Right atrium auricular region (tissue), 2 donors: ENCODE measurements around the gene MRPS34. TPM values are rescaled to one million over a fixed set of nuclear protein-coding genes. Genes with fewer than 3 reads are reported as not detected.

Experiments
- DNase-seq: peaks from one replicate; pipeline ENCODE4 v3.0.0-alpha.2; 2019; ENCODE audit warnings: low spot score
- H3K27ac ChIP-seq, 2 donors: fragments of 200-600 bp; sonication (generic); 1 replicate in 1 of 2; 2 replicates in 1 of 2; pipeline ENCODE4 v1.5.1; 2016 to 2019
- H3K27me3 ChIP-seq, 2 donors: fragments of 200-600 bp; sonication (generic); one replicate each; pipeline versions ENCODE4 v1.5.1 to v1.6.0; 2017 to 2019
- H3K36me3 ChIP-seq: fragments of 200-600 bp; sonication (generic); one replicate; pipeline ENCODE4 v1.5.1; 2016
- H3K4me1 ChIP-seq, 2 donors: fragments of 200-600 bp; sonication (generic); one replicate each; pipeline versions ENCODE4 v1.5.1 to v1.6.0; 2017 to 2019
- H3K4me3 ChIP-seq, 2 donors: fragments of 200-600 bp; sonication (generic); 1 replicate in 1 of 2; 2 replicates in 1 of 2; pipeline ENCODE4 v1.5.1; 2017 to 2019; ENCODE audit warnings: mild to moderate bottlenecking in 1 of 2, moderate library complexity in 1 of 2
- H3K9me3 ChIP-seq, 2 donors: fragments of 200-600 bp; sonication (generic); one replicate each; pipeline ENCODE4 v1.5.1; 2019
- total RNA-seq, 2 donors: library from RNA; depleted of rRNA; stranded (reverse); fragments of >200 nt; gene quantifications; one replicate each; pipeline ENCODE4 v1.1.0, GENCODE V29; 2016
- TF ChIP-seq, protein P1 (sequence below), 2 donors: fragments of 200-600 bp; sonication (generic); IDR thresholded peaks; one replicate each; pipeline ENCODE4 v1.5.1; 2019; ENCODE audit warnings: antibody characterized with exemption in 2 of 2

Gene MRPS34
- total RNA-seq, 2 donors from 2014 or later: 58.8 to 77.9 TPM

GRCh38 chr16:1767116-1767994 lies 5.6 kb downstream of the MRPS34 start:
- DNase-seq: no peak
- H3K36me3 ChIP-seq: peaks cover 68% of the 10 kb centered on the region
- H3K27ac ChIP-seq: no peak overlapping the region
- TF ChIP-seq, protein P1, sequence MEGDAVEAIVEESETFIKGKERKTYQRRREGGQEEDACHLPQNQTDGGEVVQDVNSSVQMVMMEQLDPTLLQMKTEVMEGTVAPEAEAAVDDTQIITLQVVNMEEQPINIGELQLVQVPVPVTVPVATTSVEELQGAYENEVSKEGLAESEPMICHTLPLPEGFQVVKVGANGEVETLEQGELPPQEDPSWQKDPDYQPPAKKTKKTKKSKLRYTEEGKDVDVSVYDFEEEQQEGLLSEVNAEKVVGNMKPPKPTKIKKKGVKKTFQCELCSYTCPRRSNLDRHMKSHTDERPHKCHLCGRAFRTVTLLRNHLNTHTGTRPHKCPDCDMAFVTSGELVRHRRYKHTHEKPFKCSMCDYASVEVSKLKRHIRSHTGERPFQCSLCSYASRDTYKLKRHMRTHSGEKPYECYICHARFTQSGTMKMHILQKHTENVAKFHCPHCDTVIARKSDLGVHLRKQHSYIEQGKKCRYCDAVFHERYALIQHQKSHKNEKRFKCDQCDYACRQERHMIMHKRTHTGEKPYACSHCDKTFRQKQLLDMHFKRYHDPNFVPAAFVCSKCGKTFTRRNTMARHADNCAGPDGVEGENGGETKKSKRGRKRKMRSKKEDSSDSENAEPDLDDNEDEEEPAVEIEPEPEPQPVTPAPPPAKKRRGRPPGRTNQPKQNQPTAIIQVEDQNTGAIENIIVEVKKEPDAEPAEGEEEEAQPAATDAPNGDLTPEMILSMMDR (IDR thresholded peaks at IDR 0.05): no peak
- H3K4me3 ChIP-seq: no peak overlapping the region
- H3K4me1 ChIP-seq: peaks cover 0 to 23% of the 10 kb centered on the region in 2 donors
- H3K9me3 ChIP-seq: no peaks in the 10 kb centered on the region
- no peaks in the 10 kb centered on the region for H3K27me3 ChIP-seq

- H3K27me3 ChIP-seq: no peaks in the 10 kb centered on the region
- H3K27ac ChIP-seq: no peak overlapping the region
- no peaks in the 10 kb centered on the region for H3K9me3 ChIP-seq
- DNase-seq: no peak
- H3K4me3 ChIP-seq: no peak overlapping the region
- peaks cover 0 to 16% of the 10 kb centered on the region in 2 donors for H3K4me1 ChIP-seq
- H3K36me3 ChIP-seq: peaks cover 75% of the 10 kb centered on the region
- TF ChIP-seq, protein P1 (IDR thresholded peaks at IDR 0.05): no peak
These were observed 6.2 kb downstream of the MRPS34 start for GRCh38 chr16:1766701-1767100.

DNA sequence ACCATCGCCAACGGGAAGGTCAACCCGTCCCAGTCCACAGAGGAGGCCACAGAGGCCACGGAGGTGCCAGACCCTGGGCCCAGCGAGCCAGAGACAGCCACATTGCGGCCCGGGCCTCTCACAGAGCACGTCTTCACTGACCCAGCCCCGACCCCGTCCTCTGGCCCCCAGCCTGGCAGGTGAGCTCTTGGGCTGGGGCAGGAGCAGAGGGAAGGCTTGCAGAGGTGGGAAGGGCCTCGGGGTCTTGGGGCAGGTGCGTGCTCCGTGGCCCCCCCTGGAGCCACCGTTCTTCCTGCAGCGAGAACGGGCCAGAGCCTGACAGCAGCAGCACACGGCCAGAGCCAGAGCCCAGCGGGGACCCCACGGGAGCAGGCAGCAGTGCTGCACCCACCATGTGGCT lies 6.7 kb downstream of the MRPS34 start:
- H3K27me3 ChIP-seq: no peaks in the 10 kb centered on the region
- TF ChIP-seq, protein P1 (IDR thresholded peaks at IDR 0.05): no peak
- H3K4me1 ChIP-seq: peaks cover 0 to 13% of the 10 kb centered on the region in 2 donors
- no peak overlapping the region for H3K27ac ChIP-seq
- no peaks in the 10 kb centered on the region for H3K9me3 ChIP-seq
- H3K36me3 ChIP-seq: peaks cover 76% of the 10 kb centered on the region
- H3K4me3 ChIP-seq: no peak overlapping the region
- no peak for DNase-seq

DNA sequence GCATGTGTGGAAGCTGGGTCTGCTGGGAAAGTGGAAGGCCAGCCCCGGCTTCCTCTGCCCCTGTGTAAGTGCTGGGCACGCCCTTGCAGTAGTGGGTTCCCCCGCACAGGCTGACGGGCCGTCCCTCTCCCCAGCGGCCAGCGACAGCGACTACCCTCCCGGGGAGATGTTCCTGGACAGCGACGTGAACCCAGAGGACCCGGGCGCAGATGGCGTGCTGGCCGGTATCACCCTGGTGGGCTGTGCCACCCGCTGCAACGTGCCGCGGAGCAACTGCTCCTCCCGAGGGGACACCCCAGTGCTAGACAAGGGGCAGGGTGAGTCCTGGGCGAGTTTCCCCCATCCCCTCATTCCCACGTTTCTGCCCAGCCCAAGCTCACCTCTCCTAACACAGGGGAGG lies 7.1 kb downstream of the MRPS34 start:
- H3K9me3 ChIP-seq: no peaks in the 10 kb centered on the region
- no peaks in the 10 kb centered on the region for H3K27me3 ChIP-seq
- no peak for DNase-seq
- no peak overlapping the region for H3K4me3 ChIP-seq
- TF ChIP-seq, protein P1 (IDR thresholded peaks at IDR 0.05): no peak
- peaks cover 80% of the 10 kb centered on the region for H3K36me3 ChIP-seq
- H3K4me1 ChIP-seq: peaks cover 0 to 12% of the 10 kb centered on the region in 2 donors
- H3K27ac ChIP-seq: no peak overlapping the region

GRCh38 chr16:1764971-1765370 lies 8.0 kb downstream of the MRPS34 start:
- peaks cover 0 to 3% of the 10 kb centered on the region in 2 donors for H3K4me1 ChIP-seq
- no peak overlapping the region for H3K4me3 ChIP-seq
- TF ChIP-seq, protein P1 (IDR thresholded peaks at IDR 0.05): no peak
- H3K27ac ChIP-seq: no peak overlapping the region
- H3K27me3 ChIP-seq: no peaks in the 10 kb centered on the region
- H3K36me3 ChIP-seq: peaks cover 88% of the 10 kb centered on the region
- no peaks in the 10 kb centered on the region for H3K9me3 ChIP-seq
- no peak for DNase-seq
